Glomerular visceral epithelial cell (primary cell): ENCODE data around the gene OR2V2.

Source experiments
- DNase-seq: peaks from one replicate; pipeline ENCODE4 v3.0.0-alpha.2; 2016; ENCODE audit errors: extremely low spot score

The OR2V2 gene

DNA sequence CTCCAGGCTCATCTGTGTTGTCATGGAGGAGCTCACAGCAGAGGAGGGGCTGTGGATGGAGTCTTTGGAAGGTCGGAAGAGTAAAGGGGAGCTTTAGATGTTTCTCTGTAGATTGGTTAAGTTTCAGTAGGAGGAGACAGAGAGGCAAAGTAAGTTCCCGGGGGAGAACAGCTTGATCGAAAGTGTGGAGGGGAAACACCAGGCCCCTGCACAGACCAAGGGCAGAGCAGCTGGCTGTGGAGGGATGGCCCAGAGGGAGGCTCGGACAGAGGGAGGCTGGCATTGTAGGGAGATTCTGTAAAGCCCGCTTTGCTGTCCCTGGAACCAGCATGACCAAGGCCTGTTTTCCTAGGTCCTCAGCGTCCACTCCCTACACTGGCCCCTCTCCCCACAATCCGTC, 5.3 kb upstream of the OR2V2 start:
- no peak for DNase-seq

DNA sequence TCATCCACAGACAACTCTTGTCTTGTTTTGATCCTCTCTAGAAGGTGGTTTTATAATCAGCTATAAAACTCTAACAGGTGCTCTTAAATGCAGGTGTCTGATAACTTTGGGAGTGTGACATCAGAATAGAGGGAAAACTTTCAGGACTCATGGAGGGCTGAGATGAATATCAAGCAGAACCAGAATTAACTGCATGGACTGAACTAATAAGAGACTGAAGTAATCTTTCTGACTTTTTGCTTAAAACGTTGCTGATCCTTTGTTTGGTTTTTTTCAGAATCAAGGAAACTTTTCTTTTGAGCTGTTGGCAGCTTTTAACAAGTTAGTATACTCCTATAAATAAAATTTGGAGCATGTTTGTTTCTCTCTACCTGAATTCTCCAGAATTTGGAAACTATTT, 2.3 kb upstream of the OR2V2 start:
- DNase-seq = no peak

DNA sequence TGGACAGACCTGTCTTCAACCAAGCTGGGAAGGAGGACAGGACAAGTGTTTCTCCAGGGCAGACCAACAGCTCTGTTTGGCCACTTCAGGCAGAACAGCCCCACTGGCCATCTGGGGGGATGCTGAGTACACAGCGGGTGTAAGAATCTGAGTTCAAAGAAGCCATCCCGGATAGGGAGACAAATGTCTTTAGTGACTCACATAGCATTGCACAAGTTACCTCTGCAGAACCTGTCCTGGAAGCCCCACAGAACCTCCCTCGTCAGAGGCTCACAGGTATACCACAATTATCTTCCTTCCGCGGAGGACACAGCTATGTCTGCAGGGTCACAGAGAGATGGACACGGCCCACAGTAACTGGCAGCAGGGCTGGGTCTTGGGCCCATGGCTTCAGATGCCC, 2.0 kb downstream of the OR2V2 start:
- DNase-seq = no peak

DNA sequence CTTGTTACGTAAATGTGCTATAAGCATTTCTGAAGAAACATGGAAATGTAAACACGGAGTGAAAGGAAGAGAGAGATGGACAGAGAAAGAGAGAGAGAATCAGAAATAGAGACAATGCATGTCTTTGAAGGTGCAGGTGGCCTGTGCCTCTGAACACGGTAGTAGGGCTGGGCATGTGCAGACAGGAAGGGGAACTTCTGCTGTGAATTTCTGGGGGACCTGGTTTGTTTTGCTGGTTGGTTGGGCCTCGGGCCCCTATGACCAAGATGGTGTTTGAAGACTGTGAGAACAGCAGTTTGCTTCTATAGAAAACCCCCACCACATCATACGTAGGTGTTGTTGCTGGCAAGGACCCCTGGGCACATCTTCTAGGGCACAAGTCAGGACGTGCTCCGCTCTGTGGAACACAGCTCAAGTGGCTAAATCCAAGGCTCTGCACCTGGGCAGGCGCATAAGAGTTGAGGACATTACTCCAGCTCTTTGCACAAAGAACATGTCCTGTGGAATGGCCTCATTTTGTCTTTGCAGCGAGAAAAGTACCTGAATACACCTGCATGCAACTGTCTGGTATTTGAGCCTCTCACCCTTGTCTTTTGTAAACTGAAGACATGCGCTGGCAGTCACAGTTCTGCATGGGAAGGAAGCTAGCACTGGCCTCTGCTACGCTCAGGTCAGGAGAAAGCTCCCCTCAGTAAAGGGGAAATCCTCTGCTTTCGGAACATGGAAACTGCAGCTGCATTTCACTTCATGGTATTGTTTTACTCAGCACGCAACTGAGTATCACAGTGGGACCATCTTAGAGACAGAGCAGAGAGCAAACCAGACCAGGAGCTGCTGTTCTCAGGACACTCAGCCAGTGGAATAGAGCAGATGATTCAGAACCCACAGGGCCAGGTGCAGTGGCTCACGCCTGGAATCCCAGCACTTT, 2.7 kb downstream of the OR2V2 start:
- no peak for DNase-seq

DNA sequence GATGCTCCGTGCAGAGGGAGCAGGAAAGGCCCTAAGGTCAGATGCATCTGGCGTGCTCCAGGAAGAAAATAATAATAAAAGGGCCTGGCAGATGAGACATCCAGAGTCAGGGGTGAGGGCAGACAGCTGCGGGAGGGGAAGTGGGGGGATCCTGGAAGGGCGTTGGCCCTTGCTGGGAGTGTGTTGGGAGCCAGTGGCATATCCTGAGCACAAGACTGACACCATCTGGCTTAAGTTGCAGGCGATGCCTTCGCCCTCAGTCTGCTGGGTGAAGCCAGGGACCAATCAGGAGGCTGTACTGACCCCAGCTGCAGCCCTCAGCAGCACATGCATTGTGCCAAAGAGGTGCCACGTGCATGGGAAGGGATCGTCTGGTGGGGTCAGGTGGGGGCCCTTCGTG, 3.8 kb downstream of the OR2V2 start:
- no peak for DNase-seq

DNA sequence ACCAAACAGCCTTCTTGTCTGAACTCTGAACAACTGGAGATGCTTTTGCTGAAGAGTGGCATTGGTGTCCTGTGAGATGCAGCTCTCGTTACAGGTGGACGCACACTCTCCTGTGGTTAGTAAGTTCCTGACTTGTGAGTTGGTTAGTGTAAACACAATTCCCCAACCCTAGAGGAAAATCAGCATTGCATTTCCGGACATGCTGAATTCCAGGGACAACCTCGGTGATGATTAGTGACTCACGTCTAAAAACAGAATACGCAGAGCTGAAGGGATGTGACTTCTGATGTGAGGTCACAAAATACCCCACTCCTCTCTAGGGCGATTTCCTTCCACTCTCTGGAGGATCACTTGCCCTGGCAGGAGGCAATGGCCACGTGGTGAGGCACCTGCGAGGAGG, 5.0 kb downstream of the OR2V2 start:
- peak; percentile 59 for DNase-seq

DNA sequence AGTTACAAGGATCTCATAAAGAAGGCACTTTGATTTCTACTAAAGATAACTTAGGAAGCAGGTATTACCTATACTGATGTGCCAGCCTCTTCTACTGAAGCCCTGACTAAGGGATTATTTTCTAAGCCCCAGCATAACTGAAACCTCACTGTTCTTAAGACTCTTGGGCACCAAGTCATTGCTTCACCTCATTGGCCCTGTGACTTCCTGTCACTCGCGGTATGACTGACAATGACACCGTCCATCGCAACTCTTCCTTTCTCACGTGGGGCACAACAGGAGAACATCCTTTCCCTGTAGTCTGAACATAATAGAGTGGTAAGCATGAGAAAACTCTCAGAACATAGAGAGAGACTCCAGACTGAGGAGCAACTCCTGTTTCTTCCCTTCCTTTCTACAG, 6.4 kb downstream of the OR2V2 start:
- no peak for DNase-seq

DNA sequence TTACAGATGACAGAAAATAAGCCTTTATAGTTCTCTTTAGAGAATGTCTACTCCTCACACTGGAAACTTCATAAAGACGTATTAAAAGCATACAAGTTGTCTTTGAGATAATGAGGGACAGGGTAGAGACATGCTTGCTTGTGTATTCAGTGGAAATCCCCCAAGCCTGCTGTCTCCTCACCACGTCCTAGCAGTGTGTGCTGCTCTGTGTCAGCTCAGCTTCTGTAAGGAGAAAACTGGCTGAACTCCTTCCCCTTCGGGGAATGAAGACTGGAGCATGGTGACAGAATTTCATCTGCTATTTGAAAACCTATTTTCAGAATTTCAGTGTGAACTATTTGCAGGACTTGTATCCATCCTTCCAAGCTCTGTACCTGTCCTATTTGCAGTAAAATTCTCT, 9.4 kb downstream of the OR2V2 start:
- no peak for DNase-seq

DNA sequence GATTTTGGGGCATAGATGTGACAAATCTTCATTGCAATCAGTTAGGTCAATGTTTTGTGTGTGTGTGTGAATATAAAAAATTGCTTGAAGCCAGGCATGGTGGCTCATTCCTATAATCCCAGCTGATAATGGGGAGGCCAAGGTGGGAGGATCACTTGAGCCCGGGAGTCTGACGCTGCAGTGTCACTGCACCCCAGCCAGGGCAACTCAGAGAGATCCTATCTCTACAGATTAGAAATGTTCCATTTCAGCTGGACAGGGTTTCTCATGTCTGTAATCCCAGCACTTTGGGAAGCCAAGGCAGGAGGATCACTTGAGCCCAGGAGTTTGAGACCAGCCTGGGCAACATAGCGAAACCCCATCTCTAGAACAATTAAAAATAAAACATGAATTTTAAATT, 11.5 kb downstream of the OR2V2 start:
- DNase-seq = no peak

DNA sequence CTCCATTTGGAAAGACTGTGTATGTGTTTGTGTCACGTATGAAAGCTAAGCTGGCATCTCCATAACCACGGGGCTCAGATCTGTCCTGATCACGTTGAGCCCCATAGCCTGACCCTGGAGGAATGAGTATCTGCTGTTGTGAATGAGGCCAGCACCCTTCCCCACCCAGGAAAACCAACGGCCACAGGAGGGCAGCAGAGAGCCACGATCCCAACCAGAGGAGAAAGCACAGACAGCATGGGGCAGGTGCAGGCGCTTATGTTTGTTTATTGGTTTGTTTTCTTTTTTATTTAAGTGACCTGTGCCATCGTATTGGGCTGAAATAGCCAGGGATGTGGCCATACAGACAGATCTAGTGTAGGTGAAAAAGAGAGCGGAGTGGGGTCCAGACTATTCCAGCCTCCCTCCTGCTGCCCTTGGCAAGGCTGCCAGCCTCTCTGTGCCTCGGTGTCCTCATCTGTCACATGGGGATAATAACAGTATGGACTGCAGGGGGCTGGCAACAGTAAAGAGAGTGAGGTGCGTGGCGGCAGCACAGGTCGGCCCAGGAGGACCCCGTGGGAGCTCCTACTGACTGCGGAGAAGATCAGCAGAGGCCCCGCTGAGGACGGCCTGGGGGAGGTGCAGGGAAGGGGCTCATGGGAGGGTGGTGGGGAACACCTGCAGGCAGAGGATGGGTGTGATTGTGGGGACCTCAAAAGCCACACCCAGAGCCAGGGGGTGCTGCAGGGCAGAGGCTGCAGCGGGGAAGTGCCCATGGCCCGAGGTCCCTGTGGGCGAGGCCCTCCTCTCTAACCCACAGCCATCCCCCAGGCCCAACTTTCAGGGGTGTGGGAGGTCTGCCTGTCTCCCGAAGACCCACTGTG, 12.1 kb downstream of the OR2V2 start:
- peak; percentile 86 for DNase-seq

DNA sequence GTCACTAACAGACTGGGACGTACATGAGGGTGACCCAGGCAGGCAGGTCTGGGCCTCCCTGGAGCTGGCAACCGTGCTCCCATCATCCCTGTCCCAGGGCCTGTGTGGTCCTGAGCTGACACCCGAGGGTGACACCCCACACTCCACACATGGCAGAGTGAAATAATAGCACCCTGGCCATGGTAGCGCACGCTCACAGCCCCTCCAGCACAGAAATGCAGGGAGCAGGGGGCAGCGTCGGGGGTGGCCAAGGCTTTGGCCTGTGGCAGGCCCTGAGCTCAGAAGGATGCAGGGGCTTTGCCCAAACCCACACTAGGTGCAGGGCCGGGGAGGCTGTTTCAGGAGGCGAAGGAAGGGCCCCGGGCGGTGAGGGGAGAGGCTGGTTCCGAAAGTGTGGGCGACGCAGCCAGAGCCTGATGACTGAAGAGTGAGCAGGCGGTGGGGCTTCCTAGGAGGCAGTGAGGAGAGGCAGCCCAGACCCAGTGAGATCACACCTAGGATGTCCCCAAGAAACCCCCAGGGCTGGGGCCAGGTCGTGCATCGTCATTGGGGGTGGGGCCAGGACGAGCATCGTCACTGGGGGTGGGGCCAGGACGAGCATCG, 12.9 kb downstream of the OR2V2 start:
- DNase-seq = no peak

DNA sequence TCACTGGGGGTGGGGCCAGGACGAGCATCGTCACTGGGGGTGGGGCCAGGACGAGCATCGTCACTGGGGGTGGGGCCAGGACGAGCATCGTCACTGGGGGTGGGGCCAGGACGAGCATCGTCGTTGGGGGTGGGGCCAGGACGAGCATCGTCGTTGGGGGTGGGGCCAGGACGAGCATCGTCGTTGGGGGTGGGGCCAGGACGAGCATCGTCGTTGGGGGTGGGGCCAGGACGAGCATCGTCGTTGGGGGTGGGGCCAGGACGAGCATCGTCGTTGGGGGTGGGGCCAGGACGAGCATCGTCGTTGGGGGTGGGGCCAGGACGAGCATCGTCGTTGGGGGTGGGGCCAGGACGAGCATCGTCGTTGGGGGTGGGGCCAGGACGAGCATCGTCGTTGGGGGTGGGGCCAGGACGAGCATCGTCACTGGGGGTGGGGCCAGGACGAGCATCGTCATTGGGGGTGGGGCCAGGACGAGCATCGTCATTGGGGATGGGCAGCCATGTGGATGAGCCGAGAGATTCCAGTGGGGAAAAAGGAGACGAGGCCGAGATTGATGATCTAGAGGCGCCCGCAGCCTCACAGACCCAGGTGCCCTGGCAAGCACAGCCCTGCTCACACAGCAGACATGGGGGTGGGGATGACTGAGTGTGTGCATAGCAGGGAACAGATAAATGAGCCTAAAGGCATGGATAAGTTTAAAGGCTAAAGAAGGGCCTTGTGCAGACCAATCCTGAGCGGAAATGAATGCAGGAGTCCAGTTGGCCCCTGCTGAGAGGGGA, 13.6 kb downstream of the OR2V2 start:
- peak; percentile 27 for DNase-seq

DNA sequence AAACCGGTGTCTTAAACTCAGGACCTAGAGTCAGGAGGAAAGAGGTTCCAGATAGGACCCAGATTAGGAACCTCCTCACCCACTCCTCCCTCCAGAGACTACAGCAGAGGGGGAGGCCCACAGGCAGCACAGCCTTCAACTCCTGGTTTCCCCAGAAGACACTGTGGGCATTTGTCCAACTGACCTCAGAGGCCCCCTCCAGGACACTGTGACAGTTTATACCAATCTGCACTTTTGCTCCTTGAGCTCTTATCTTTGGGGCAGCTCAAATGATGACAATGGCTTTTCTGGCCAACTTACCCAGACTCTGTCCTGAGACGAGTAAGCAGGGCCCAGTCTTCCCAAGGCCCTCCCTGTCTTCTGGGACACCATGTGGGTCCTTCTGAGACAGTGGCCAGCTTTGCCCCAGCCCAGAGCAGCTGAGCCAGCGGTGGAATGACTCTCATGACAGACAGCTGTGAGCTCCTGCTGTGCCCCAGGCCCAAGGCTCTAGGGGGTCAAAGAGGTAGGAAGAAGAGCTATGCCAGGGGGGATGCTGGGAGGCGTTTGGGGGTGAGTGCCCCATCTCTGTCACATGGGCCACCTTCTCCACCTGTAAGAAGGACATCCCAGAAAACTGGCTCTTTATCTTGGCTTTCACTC, 14.3 kb downstream of the OR2V2 start:
- no peak for DNase-seq

DNA sequence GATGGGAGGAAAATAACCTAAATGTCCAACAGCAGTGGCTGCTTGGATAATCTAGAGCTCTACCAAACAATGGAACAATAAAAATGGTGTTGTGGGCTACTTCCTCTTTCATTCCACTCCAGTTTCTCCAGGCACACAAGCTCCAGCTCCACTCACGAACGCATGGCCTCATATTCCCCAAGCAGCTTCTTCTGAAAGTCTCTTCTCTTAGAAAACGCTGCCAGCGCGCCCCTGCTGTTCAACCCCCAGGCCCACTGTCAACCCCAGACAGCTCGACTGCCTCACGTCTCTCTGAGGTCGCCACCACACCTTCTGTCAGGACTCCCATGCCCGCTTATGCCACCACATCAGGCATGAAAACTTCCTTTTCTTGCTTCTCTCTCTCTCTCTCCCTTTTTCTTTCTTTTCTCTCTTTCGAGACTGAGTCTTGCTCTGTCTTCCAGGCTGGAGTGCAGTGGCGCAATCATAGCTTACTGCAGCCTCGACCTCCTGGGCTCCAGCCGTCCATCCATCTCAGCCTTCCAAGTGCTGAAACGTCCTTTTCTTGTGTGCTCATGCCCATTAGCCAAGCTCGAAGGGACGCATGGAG, 16.2 kb downstream of the OR2V2 start:
- no peak for DNase-seq

DNA sequence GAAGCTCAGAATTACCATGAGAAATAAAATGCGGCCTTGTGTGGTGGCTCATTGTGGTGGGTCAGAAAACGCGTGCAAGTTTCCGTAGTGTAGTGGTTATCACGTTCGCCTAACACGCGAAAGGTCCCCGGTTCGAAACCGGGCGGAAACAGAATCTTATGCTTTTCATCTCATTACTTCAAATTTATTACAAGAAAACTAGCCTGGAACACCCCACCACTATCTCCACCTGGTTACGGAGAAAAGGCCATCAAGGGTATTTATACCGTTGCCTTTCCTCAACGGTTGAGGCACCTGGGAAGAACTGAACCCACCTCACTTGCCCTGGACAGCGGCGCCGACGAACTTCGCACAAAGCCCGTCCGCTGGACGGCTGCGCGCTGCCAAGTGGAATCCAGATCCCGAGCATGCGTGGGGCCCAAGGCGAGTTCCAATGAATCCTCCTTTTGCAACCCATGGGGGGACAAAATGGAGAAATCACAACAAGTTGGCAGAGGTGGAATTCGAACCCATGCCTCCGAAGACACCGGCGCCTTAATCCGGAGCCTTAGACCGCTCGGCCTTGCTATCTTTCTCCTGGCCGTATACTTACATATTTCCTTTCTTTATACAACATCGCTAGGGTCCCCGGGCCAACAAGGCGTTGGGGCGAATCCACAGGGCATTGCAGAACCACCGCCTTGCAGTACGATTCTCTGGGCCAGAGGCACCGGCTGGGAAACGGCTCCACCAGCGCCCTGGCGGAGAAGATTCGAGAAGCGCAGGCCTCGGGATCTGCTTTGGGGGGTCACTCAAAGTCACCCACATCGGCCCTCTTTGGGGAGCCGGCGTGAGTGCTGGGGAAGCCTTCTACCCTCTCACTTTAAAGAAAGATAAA, 16.9 kb downstream of the OR2V2 start:
- DNase-seq = no peak

DNA sequence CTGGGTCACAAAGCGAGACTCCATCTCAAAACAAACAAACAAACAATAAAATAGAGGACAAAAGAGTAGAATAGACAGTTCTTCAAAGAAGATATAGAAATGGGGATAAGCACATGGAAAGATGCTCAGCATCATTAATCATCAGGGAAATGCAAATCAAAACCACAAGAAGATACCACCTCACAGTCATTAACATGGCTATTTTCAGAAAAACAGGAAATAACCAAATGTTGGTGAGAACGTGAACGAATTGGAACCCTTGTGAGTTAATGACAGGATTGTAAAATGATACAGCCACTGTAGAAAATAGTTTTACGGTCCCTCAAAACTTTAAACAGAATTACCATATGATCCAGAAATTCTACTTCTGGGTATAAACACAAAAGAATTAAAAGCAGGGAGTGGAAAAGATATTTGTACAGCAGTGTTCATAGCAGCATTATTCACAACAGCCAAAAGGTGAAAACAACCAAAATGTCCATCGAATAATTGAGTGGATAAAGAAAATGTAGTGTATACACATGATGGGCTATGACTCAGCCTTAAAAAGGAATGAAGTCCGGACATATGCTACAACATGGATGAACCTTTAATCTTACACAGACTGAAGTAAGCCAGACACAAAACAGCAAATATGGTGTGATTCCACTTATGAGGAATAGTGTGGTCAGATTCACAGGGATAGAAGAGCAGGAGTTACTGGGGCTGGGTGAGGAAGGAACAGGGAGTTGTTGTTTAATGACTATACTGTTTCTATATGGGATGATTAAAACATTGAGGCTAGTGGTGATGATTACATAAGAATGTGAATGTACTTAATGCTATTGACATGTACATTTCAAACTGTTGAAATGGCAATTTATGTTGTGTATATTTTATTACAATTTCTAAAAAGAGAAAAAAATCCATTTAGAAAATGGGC, 19.7 kb downstream of the OR2V2 start:
- DNase-seq = no peak

DNA sequence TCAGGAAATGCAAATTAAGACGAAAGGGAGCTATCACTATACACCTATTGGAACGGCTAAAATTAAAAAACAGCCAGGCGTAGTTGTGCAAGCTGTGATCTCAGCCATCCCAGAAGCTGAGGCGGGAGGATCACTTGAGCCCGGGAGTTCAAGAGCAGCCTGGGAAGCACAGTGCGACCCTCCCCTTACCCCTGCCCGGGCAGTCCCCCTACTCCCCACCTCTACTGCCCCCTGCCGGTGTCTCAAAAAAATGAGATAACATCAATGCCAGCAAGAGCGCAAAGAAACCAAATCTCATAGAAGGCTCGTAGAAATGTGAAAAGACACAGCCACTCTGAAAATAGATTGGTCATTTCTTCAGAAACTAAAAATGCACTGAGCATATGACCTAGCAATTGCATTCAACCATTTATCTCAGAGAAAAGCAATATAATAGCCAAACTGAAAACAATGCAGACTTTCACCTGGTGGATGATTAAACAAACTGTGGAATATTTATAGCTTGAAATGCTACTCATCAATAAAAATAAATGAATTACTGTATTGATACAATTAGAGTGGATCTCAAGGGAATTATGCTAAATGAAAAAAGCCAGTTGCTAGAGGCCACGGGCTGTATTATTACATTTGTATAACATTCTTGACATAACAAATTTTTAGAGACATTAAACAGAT, 20.6 kb downstream of the OR2V2 start:
- no peak for DNase-seq

DNA sequence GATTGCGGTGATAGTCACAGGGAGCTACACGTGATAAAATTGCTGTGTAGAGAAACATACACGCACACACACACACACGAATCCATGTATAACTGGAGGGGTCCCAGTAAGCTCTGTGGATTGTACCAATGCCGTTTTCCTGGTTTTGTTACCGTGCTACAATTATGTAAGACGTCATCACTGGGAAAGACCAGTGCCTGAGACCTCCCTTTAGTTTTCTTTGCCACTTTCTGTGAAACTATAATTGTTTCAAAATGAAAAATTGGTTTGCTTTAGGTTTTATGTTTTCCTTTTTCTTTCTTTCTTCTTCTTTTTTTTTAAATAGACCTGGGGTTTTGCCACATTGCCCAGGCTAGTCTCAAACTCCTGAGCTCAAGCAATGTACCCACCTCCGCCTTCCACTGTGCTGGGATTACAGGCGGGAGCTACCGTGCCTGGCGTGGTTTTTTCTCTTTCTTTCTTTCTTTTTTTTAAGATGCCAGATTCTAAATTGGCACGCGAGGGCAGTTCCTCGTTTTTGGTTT, 21.3 kb downstream of the OR2V2 start:
- DNase-seq = no peak
